H1 (cell line): ENCODE data around the gene PLA2G4D. TPM values are rescaled to one million over a fixed set of nuclear protein-coding genes. Genes with fewer than 3 reads are reported as not detected.

Experiments used
- CTCF ChIA-PET: fragments of 300-600 bp; sonication (Branson Sonifier 250); formaldehyde crosslinking; loops from one replicate; lab custom pipeline; 2021; ENCODE audit not compliant: partially characterized antibody; lab: Charles Lee
- POLR2A ChIA-PET: fragments of 300-600 bp; sonication (Branson Sonifier 250); formaldehyde crosslinking; loops from one replicate; lab custom pipeline; 2021; ENCODE audit warnings: inconsistent platforms; ENCODE audit not compliant: partially characterized antibody; lab: Charles Lee
- DNase-seq, 2 experiments: peaks; one replicate each; pipeline versions ENCODE4 v3.0.0 to v3.0.0-alpha.2; 2010 to 2022; ENCODE audit warnings: low spot score in 2 of 2, low read depth in 1 of 2, mixed read lengths in 1 of 2
- FAIRE-seq: peaks from 2 replicates; lab custom pipeline; 2011; peaks lifted over from hg19 to GRCh38; lab: Jason Lieb, UNC
- H2AFZ ChIP-seq: 2 replicates; pipeline ENCODE4 v1.8.1; 2012; ENCODE audit warnings: low read length, inconsistent platforms
- H2AK5ac ChIP-seq: 2 replicates; pipeline ENCODE4 v1.6.1; 2013; ENCODE audit warnings: low read depth, low read length
- H2BK120ac ChIP-seq: replicated peaks from 2 replicates; pipeline ENCODE3; 2013; ENCODE audit warnings: low read depth, low read length, inconsistent platforms
- H2BK12ac ChIP-seq: 2 replicates; pipeline ENCODE4 v1.6.1; 2013; ENCODE audit warnings: low read depth, low read length
- H2BK15ac ChIP-seq: 2 replicates; pipeline ENCODE4 v1.6.1; 2013; ENCODE audit warnings: low read length
- H2BK20ac ChIP-seq: 2 replicates; pipeline ENCODE4 v1.6.1; 2013; ENCODE audit warnings: low read length
- H2BK5ac ChIP-seq: 2 replicates; pipeline ENCODE4 v1.6.1; 2013; ENCODE audit warnings: low read depth, low read length
- H3K14ac ChIP-seq: 2 replicates; pipeline ENCODE4 v1.6.1; 2013; ENCODE audit warnings: inconsistent platforms; ENCODE audit not compliant: insufficient read length
- H3K18ac ChIP-seq: 2 replicates; pipeline ENCODE4 v1.6.1; 2013; ENCODE audit warnings: low read length; ENCODE audit errors: extremely low read depth
- H3K23ac ChIP-seq: 2 replicates; pipeline ENCODE4 v1.6.1; 2013; ENCODE audit warnings: inconsistent platforms; ENCODE audit not compliant: insufficient read length
- H3K23me2 ChIP-seq: 2 replicates; pipeline ENCODE4 v1.6.1; 2013; ENCODE audit warnings: low read depth, low read length
- H3K27ac ChIP-seq: 2 replicates; pipeline ENCODE4 v1.6.1; 2011; ENCODE audit warnings: low read depth, low read length, inconsistent platforms
- H3K27me3 ChIP-seq, 4 experiments: replicated peaks in 1 of 4; 1 replicate in 1 of 4; 2 replicates in 3 of 4; pipeline versions ENCODE4 v1.6.1 to v1.8.1; 2011 to 2013; ENCODE audit warnings: low read length in 3 of 4, mild to moderate bottlenecking in 3 of 4, inconsistent platforms in 2 of 4, mixed read lengths in 2 of 4, moderate library complexity in 1 of 4; ENCODE audit not compliant: control insufficient read depth in 3 of 4, insufficient read depth in 3 of 4; ENCODE audit errors: extremely low read depth in 1 of 4
- H3K36me3 ChIP-seq, 4 experiments: 2 replicates each; pipeline versions ENCODE4 v1.6.1 to v1.8.1; 2011 to 2013; ENCODE audit warnings: mild to moderate bottlenecking in 4 of 4, low read length in 3 of 4, moderate library complexity in 2 of 4, control low read depth in 1 of 4, inconsistent platforms in 1 of 4; ENCODE audit not compliant: insufficient read depth in 4 of 4, control insufficient read depth in 2 of 4
- H3K4ac ChIP-seq: replicated peaks from 2 replicates; pipeline ENCODE3; 2013; ENCODE audit warnings: low read length, low read depth, mixed read lengths, inconsistent platforms; ENCODE audit not compliant: insufficient read length
- H3K4me1 ChIP-seq, 4 experiments: replicated peaks in 1 of 4; 1 replicate in 1 of 4; 2 replicates in 3 of 4; pipeline versions ENCODE4 v1.6.1 to v1.8.1; 2011 to 2013; ENCODE audit warnings: low read length in 3 of 4, inconsistent platforms in 2 of 4, mixed read lengths in 1 of 4; ENCODE audit not compliant: insufficient read depth in 4 of 4, control insufficient read depth in 3 of 4
- H3K4me2 ChIP-seq, 2 experiments: 2 replicates each; pipeline versions ENCODE4 v1.6.1 to v1.8.1; 2011 to 2013; ENCODE audit warnings: low read depth in 2 of 2, low read length in 2 of 2, control low read depth in 1 of 2, inconsistent platforms in 1 of 2, mild to moderate bottlenecking in 1 of 2; ENCODE audit not compliant: insufficient read depth in 1 of 2
- H3K4me3 ChIP-seq, 4 experiments: fragments of 200-600, 300-600 bp in 1 of 4; sonication (generic), shearing (Covaris generic), sonication (Bioruptor Twin) in 1 of 4; 2 replicates each; pipeline versions ENCODE4 v1.5.1 to v1.8.1; 2011 to 2016; ENCODE audit warnings: low read length in 4 of 4, low read depth in 3 of 4, control low read depth in 2 of 4, inconsistent platforms in 2 of 4, mild to moderate bottlenecking in 2 of 4, mixed read lengths in 1 of 4, moderate library complexity in 1 of 4; ENCODE audit not compliant: insufficient read depth in 2 of 4; ENCODE audit errors: extremely low read depth in 1 of 4
- H3K56ac ChIP-seq: replicated peaks from 2 replicates; pipeline ENCODE3; 2013; ENCODE audit warnings: low read depth, mild to moderate bottlenecking, mixed read lengths, low read length, inconsistent platforms; ENCODE audit not compliant: insufficient read length
- H3K79me1 ChIP-seq: 2 replicates; pipeline ENCODE4 v1.6.1; 2013; ENCODE audit warnings: low read depth, low read length, control low read depth
- H3K79me2 ChIP-seq, 2 experiments: 2 replicates each; pipeline versions ENCODE4 v1.6.1 to v1.8.1; 2012 to 2013; ENCODE audit warnings: low read length in 2 of 2, mild to moderate bottlenecking in 2 of 2, inconsistent platforms in 1 of 2; ENCODE audit not compliant: insufficient read depth in 2 of 2, control insufficient read depth in 1 of 2
- H3K9ac ChIP-seq, 4 experiments: replicated peaks in 1 of 4; 1 replicate in 1 of 4; 2 replicates in 3 of 4; pipeline versions ENCODE4 v1.6.1 to v1.8.1; 2011 to 2013; ENCODE audit warnings: low read depth in 3 of 4, low read length in 3 of 4, control low read depth in 2 of 4, mild to moderate bottlenecking in 2 of 4, moderate library complexity in 2 of 4, inconsistent platforms in 1 of 4; ENCODE audit errors: extremely low read depth in 1 of 4
- H3K9me3 ChIP-seq, 2 experiments: 2 replicates each; pipeline versions ENCODE4 v1.6.1 to v1.8.1; 2012 to 2013; ENCODE audit warnings: mild to moderate bottlenecking in 2 of 2, moderate library complexity in 2 of 2, control low read depth in 1 of 2, inconsistent platforms in 1 of 2, low read depth in 1 of 2, low read length in 1 of 2, mixed read lengths in 1 of 2; ENCODE audit not compliant: insufficient read depth in 2 of 2
- H4K20me1 ChIP-seq, 2 experiments: replicated peaks in 1 of 2; 2 replicates each; pipeline versions ENCODE3 to v1.8.1; 2011 to 2013; ENCODE audit warnings: inconsistent platforms in 2 of 2, low read length in 2 of 2, mild to moderate bottlenecking in 1 of 2; ENCODE audit not compliant: insufficient read depth in 2 of 2, control insufficient read depth in 1 of 2
- H4K5ac ChIP-seq: 2 replicates; pipeline ENCODE4 v1.6.1; 2013; ENCODE audit warnings: low read length, low read depth, mixed read lengths, inconsistent platforms; ENCODE audit not compliant: insufficient read length
- H4K8ac ChIP-seq: 2 replicates; pipeline ENCODE4 v1.8.0; 2013; ENCODE audit warnings: mild to moderate bottlenecking, moderate library complexity, low read length, inconsistent platforms; ENCODE audit not compliant: insufficient read depth; ENCODE audit errors: extremely low read depth
- H4K91ac ChIP-seq: replicated peaks from 2 replicates; pipeline ENCODE3; 2013; ENCODE audit warnings: low read length, mixed read lengths, inconsistent platforms; ENCODE audit not compliant: insufficient read length
- CHD1 ChIP-seq: IDR thresholded peaks from 2 replicates; pipeline ENCODE4 v1.6.1; 2012; ENCODE audit warnings: low read depth, low read length, improper control_type of control experiment
- KDM5A ChIP-seq: fragments of 200-600 bp; IDR thresholded peaks from 2 replicates; pipeline ENCODE4 v1.7.1; 2012; ENCODE audit warnings: mild to moderate bottlenecking, low read length, inconsistent platforms, mixed read lengths
- WGBS, 2 experiments: shearing (Covaris generic) in 1 of 2; methylation state at CpG; one replicate each; pipeline versions ENCODE4 v1.1.6 to v1.1.7; 2013 to 2015; ENCODE audit warnings: low lambda C conversion rate in 2 of 2, mixed read lengths in 2 of 2, inconsistent platforms in 1 of 2, low coverage in 1 of 2, missing lambda C conversion rate in 1 of 2; ENCODE audit not compliant: insufficient replicate concordance in 2 of 2, insufficient coverage in 1 of 2, insufficient read length in 1 of 2; ENCODE audit errors: extremely low coverage in 1 of 2, missing lambda C conversion rate in 1 of 2; 5-methylcytosine and 5-hydroxymethylcytosine counted together
- polyA plus RNA-seq, 7 experiments: library from polyadenylated mRNA; depleted of rRNA in 3 of 7; stranded (reverse) in 5 of 7; unstranded in 2 of 7; fragments of >200 nt in 5 of 7; fragments of 200-250 nt in 2 of 7; gene quantifications; 1 replicate in 5 of 7; 2 replicates in 1 of 7; 4 replicates in 1 of 7; pipeline versions ENCODE4 v1.2.1 to v1.2.3, GENCODE V29; 2011 to 2013; ENCODE audit warnings: missing spikeins in 2 of 7, mixed read lengths in 2 of 7
- total RNA-seq: library from RNA; stranded (reverse); fragmentation: NEBNext Ultra II Directional; extraction: Animal tissue kit (Norgen Biotek cat#: 25700); gene quantifications from 2 replicates; pipeline ENCODE4 v1.2.1, GENCODE V29; 2021

Gene PLA2G4D
- total and polyA plus RNA-seq, 2 of the 8 experiments (the other 6 are each of a cell fraction or from before 2014, with no cell fraction given): 0.07 to 0.18 TPM

- no peak for TF ChIP-seq CHD1
- TF ChIP-seq KDM5A: no peak
- Histone ChIP-seq H3K56ac (no peak overlapping the region), H3K9ac (no peak overlapping the region), H3K23ac (no peak overlapping the region), H3K14ac (no peak overlapping the region), H2AFZ (no peak overlapping the region), H3K4me1 (no peaks in the 10 kb centered on the region), H2AK5ac (no peak overlapping the region), H3K27ac (no peak overlapping the region), H3K79me1 (no peaks in the 10 kb centered on the region), H3K79me2 (no peaks in the 10 kb centered on the region), H3K9me3 (peaks cover 0 to 3% of the 10 kb centered on the region in 2 experiments; a peak in 1 of 4 replicates), H4K20me1 (no peaks in the 10 kb centered on the region), H3K23me2 (no peaks in the 10 kb centered on the region; the same call in 1 of the 2 replicates), H3K18ac (no peak overlapping the region), H2BK120ac (no peak overlapping the region), H3K36me3 (no peaks in the 10 kb centered on the region), H4K91ac (no peak overlapping the region), H3K4ac (no peak overlapping the region), H2BK5ac (no peak overlapping the region), H3K27me3 (no peaks in the 10 kb centered on the region; a peak in 1 of 7 replicates), H3K4me3 (no peak overlapping the region), H2BK15ac (no peak overlapping the region), H2BK20ac (no peak overlapping the region), H3K4me2 (no peak overlapping the region), H2BK12ac (no peak overlapping the region), H4K5ac (no peak overlapping the region), H4K8ac (peak overlapping the region; percentile 71; the same call in 1 of the 2 replicates)
- ChIA-PET CTCF (interaction anchor here (1.0 to 1.9 kb wide), 4 partner anchors 14 to 184 kb away, joined by 3 to 6 read pairs (median 4); no protein-coding TSS in a partner anchor), POLR2A (interaction anchor here (2.2 kb wide), 1 partner anchor 70 kb away, joined by 5 read pairs; the partner anchor contains the start of gene EHD4)
- WGBS, 2 experiments: 85% methylated on average over 3 of the region's 5 CpGs; no CpG with 5 or more reads in 1 of the 2 experiments
- DNase-seq: no peak
- FAIRE-seq: no peak
Observed at GRCh38 chr15:42042602-42043400, 51.6 kb downstream of the PLA2G4D start.
